ENCODE data around the gene SORCS1. TPM values are rescaled to one million over a fixed set of nuclear protein-coding genes. Genes with fewer than 3 reads are reported as not detected.
A peak's percentile ranks its signal among the peaks of the same experiment; 100 is the strongest.

The SORCS1 gene
- total RNA-seq, 2 experiments from 2014 or later, result not detected

- Mint-ChIP-seq H3K36me3 (ENCODE audit: low read depth) (no peaks in the 10 kb centered on the region), H3K27ac (no peak overlapping the region), H3K27me3 (no peaks in the 10 kb centered on the region), H3K9me3 (peaks cover 5% of the 10 kb centered on the region), H3K4me3 (no peak overlapping the region), H3K4me1 (ENCODE audit: low read depth) (no peaks in the 10 kb centered on the region)
- ChIA-PET CTCF (no interaction called here), POLR2A (no interaction called here)
- intact Hi-C loops (cut with micrococcal nuclease), result no loop called here
- DNase-seq (no peak), ATAC-seq (no peak)
- TF ChIP-seq CTCF (IDR thresholded peaks at IDR 0.05), result no peak
These were observed 304.4 kb downstream of the SORCS1 start for GRCh38 chr10:106859892-106860652.

- ChIA-PET CTCF (no interaction called here), POLR2A (no interaction called here)
- ATAC-seq (no peak), DNase-seq (no peak)
- no peak for TF ChIP-seq CTCF (IDR thresholded peaks at IDR 0.05)
- Mint-ChIP-seq H3K4me3 (no peak overlapping the region), H3K27ac (no peak overlapping the region), H3K4me1 (ENCODE audit: low read depth) (no peaks in the 10 kb centered on the region), H3K9me3 (peaks cover 4% of the 10 kb centered on the region), H3K36me3 (ENCODE audit: low read depth) (no peaks in the 10 kb centered on the region), H3K27me3 (no peaks in the 10 kb centered on the region)
- intact Hi-C loops (cut with micrococcal nuclease), result no loop called here
These were observed 306.8 kb downstream of the SORCS1 start for GRCh38 chr10:106857728-106858127.

GRCh38 chr10:106857213-106857612 lies 307.3 kb downstream of the SORCS1 start:
- Mint-ChIP-seq H3K27me3 (no peaks in the 10 kb centered on the region), H3K36me3 (ENCODE audit: low read depth) (no peaks in the 10 kb centered on the region), H3K27ac (no peak overlapping the region), H3K4me1 (ENCODE audit: low read depth) (no peaks in the 10 kb centered on the region), H3K9me3 (peaks cover 4% of the 10 kb centered on the region), H3K4me3 (no peak overlapping the region)
- CTCF ChIA-PET, result no interaction called here
- no peak for ATAC-seq
- POLR2A ChIA-PET, result no interaction called here
- DNase-seq, result no peak
- TF ChIP-seq CTCF (IDR thresholded peaks at IDR 0.05), result no peak
- intact Hi-C loops (cut with micrococcal nuclease), result no loop called here

GRCh38 chr10:106836933-106837663 lies 327.4 kb downstream of the SORCS1 start:
- DNase-seq (peak; percentile 1), ATAC-seq (peak; percentile 72)
- POLR2A ChIA-PET, result no interaction called here
- Mint-ChIP-seq H3K27me3 (no peaks in the 10 kb centered on the region), H3K27ac (no peak overlapping the region), H3K9me3 (no peaks in the 10 kb centered on the region), H3K4me3 (no peak overlapping the region), H3K36me3 (ENCODE audit: low read depth) (no peaks in the 10 kb centered on the region), H3K4me1 (ENCODE audit: low read depth) (peaks cover 7% of the 10 kb centered on the region)
- TF ChIP-seq CTCF (IDR thresholded peaks at IDR 0.05), result no peak
- intact Hi-C loops (cut with micrococcal nuclease), result no loop called here
- CTCF ChIA-PET, result no interaction called here

- CTCF ChIA-PET, result no interaction called here
- no peak for ATAC-seq
- no peaks in the 10 kb centered on the region for H3K36me3 Mint-ChIP-seq (ENCODE audit: low read depth)
These were observed 331.7 kb downstream of the SORCS1 start for GRCh38 chr10:106832846-106833245.

More at GRCh38 chr10:106832846-106833245, 331.7 kb downstream of the SORCS1 start:
- Mint-ChIP-seq H3K27ac (no peak overlapping the region), H3K4me3 (no peak overlapping the region), H3K4me1 (ENCODE audit: low read depth) (peaks cover 7% of the 10 kb centered on the region), H3K9me3 (no peaks in the 10 kb centered on the region), H3K27me3 (no peaks in the 10 kb centered on the region)
- DNase-seq, result no peak
- TF ChIP-seq CTCF (IDR thresholded peaks at IDR 0.05), result no peak
- POLR2A ChIA-PET, result no interaction called here
- intact Hi-C loops (cut with micrococcal nuclease), result no loop called here

Measured in activated CD8-positive, alpha-beta T cell treated with anti-CD3 and anti-CD28 coated beads for 36 hours (primary cell).